ENCODE data around the gene POP4.

The POP4 gene

DNA sequence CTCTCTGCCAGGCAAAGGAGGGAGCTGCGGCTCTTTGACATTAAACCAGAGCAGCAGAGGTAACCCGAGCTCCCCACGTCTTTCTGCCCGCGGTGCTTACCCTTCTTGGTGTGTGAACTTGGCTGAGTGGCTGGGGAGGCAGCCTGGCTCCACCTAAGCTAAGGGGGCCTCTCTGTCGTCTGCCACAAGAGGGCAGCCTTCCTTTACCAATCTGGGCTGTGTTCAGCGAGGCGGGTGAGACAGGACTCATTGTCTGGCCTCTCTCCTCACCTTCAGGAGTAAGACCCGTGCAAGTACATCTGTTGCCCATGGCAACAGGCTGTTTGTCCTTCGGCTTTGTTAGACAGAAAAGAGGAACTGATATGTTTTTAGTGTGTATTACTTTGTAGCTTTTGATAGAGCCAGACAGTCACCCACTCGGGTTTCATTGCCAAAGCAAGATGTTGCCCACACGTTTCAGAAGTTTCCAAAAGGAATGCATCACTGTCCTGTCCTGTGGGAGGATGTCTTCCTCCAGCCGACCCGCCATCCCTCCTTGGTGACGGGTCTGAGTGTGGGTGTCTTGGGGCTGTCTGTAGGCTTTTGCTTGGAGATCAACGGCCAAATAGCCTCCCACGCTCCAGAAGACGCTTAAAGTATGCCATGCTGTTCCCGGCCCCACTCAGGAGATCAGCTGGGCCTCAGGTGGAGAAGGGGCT lies 4.6 kb downstream of the POP4 start:
- peak; percentile 44 for DNase-seq (ENCODE audit: low read depth)
- TF ChIP-seq, protein P1, sequence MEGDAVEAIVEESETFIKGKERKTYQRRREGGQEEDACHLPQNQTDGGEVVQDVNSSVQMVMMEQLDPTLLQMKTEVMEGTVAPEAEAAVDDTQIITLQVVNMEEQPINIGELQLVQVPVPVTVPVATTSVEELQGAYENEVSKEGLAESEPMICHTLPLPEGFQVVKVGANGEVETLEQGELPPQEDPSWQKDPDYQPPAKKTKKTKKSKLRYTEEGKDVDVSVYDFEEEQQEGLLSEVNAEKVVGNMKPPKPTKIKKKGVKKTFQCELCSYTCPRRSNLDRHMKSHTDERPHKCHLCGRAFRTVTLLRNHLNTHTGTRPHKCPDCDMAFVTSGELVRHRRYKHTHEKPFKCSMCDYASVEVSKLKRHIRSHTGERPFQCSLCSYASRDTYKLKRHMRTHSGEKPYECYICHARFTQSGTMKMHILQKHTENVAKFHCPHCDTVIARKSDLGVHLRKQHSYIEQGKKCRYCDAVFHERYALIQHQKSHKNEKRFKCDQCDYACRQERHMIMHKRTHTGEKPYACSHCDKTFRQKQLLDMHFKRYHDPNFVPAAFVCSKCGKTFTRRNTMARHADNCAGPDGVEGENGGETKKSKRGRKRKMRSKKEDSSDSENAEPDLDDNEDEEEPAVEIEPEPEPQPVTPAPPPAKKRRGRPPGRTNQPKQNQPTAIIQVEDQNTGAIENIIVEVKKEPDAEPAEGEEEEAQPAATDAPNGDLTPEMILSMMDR (IDR thresholded peaks at IDR 0.05; ENCODE audit: control insufficient read depth, extremely low read depth, insufficient read depth): peak; percentile 94
- no peak overlapping the region for H3K4me3 ChIP-seq (ENCODE audit: low read depth, low read length)

DNA sequence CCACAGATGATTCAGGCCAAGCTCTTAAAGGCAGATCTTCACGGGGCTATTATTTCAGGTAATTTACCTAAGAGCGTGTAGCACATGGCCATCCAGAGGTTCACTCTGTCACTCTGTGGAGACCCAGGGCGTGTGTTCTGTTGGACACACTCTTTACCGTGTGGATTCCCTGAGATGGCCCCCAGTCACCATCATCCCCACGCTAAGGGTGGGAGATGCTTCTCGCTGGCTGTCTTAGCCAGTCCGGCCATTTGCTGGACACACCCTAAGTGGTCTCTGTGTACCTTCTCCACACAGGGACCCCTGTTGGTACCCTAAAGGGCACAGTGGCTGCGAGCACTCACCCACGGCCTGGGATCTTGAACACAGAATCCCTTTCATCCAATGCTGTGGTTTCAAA lies 6.0 kb downstream of the POP4 start:
- TF ChIP-seq, protein P1 (IDR thresholded peaks at IDR 0.05; ENCODE audit: control insufficient read depth, extremely low read depth, insufficient read depth): no peak
- DNase-seq (ENCODE audit: low read depth): no peak
- H3K4me3 ChIP-seq (ENCODE audit: low read depth, low read length): no peak overlapping the region

DNA sequence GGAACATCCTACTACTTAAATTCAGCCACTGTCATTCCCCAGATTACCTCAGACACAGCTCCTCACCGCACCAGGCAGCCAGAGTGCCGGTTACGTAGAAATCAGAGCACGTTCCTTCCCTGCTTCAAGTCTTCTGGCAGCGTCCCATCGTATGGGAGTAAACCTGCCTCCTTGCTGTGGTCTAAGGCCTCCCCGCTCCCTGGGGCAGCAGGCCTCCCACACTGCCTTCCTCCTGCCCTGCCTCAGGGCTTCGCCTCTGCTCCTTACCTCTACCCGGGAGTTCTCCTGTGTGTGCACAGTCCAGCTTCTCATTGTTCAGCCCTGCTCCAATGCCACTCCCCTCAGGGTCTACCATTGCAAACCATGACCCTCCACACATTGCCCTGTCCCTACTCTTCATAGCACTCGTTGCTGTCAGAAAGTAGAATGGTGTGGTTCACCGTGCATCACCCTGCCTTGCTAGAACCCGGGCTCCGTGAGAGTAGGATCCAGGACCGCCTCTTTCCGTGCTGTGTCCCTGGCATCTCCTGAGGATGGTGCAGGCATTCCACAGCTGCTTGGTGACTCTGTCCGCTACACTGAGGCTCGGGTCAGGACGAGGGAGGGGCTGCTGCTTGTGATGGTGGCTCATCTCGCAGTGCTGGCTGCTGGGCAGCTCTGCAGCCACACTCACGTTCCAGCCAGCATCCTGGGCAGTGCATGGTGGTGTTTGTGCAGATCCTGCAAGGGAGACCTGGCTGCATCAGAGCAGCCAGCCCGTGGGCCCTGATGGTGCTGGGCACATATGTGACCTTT lies 6.9 kb downstream of the POP4 start:
- TF ChIP-seq, protein P1 (IDR thresholded peaks at IDR 0.05; ENCODE audit: control insufficient read depth, extremely low read depth, insufficient read depth): no peak
- no peak overlapping the region for H3K4me3 ChIP-seq (ENCODE audit: low read depth, low read length)
- DNase-seq (ENCODE audit: low read depth): no peak

DNA sequence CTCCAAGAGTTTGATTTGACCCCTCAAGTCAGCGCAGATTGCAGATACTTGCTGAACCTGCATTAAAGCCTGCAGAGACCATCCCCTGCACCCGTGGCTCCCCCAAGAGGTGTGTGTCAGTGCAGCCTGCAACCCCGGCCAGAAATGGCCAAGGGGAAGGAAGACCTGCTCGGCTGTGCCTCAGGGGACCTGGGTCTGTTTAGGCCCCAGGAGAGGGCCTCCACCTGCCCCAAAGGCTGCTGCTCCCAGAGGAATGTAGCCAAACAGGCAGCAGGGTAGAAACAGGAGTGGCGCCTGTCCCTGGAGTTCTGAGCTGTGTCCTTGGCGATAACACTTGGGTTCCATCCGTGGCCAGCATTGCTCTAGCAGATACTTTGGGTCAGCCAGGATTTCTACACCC lies 8.0 kb downstream of the POP4 start:
- DNase-seq (ENCODE audit: low read depth): no peak
- TF ChIP-seq, protein P1 (IDR thresholded peaks at IDR 0.05; ENCODE audit: control insufficient read depth, extremely low read depth, insufficient read depth): no peak
- no peak overlapping the region for H3K4me3 ChIP-seq (ENCODE audit: low read depth, low read length)

DNA sequence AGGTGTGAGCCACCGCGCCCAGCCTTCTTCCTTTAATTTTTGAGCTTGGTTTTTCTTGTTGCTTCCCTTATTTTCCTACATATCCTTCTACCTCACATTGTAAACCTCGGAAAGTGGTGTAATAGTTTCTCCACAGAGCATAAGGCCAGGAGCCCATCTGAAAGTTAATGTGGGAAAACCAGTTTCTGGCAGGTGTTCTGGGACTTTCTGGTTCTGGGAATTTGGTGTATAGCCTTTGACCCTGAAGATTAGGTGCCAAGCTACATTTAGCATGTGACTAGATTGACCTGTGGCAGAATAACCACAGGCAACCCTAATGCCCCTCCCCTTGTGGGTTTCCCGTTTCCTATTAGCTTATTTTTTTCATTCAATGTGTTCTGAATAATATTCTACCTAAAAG lies 8.7 kb downstream of the POP4 start:
- no peak for DNase-seq (ENCODE audit: low read depth)
- no peak overlapping the region for H3K4me3 ChIP-seq (ENCODE audit: low read depth, low read length)
- TF ChIP-seq, protein P1 (IDR thresholded peaks at IDR 0.05; ENCODE audit: control insufficient read depth, extremely low read depth, insufficient read depth): no peak

DNA sequence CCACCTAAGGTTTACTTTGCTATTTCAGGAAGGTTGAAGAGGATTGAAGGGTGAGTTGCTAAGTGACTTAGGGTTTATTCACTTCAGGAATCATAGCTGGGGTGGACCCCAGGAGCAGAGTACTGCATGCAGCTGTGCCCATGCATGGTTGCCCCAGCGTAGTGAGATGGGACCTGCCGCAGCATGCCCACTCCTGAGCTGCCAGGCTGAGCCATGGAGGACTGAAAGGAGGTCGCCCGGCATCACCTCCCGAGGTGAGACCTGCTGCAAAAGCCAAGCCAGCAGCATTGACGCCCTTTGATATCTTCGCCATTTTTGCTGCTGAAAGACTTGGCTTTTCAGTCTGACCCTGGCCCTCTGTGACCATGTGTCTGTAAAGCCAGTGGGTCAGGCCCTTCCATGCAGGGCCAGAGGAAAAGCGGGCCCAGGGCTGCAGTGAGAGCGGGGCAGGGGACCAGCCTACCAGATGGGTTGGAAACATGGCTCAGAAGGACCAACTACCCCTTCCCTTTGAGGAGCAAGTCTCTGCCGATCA lies 9.9 kb downstream of the POP4 start:
- H3K4me3 ChIP-seq (ENCODE audit: low read depth, low read length): no peak overlapping the region
- DNase-seq (ENCODE audit: low read depth): no peak
- TF ChIP-seq, protein P1 (IDR thresholded peaks at IDR 0.05; ENCODE audit: control insufficient read depth, extremely low read depth, insufficient read depth): no peak

Measured in LNCaP clone FGC (cell line).